Measurements from ENCODE around the gene POLR2I. TPM values are rescaled to one million over a fixed set of nuclear protein-coding genes. Genes with fewer than 3 reads are reported as not detected.
"Not testable (repeated sequence)": the region's sequence is repeated elsewhere in the genome, so short reads cannot be mapped to it uniquely, and the experiment has no call there.

Gene POLR2I
- total RNA-seq, 2 donors from 2014 or later = 22.1 to 32.6 TPM

DNA sequence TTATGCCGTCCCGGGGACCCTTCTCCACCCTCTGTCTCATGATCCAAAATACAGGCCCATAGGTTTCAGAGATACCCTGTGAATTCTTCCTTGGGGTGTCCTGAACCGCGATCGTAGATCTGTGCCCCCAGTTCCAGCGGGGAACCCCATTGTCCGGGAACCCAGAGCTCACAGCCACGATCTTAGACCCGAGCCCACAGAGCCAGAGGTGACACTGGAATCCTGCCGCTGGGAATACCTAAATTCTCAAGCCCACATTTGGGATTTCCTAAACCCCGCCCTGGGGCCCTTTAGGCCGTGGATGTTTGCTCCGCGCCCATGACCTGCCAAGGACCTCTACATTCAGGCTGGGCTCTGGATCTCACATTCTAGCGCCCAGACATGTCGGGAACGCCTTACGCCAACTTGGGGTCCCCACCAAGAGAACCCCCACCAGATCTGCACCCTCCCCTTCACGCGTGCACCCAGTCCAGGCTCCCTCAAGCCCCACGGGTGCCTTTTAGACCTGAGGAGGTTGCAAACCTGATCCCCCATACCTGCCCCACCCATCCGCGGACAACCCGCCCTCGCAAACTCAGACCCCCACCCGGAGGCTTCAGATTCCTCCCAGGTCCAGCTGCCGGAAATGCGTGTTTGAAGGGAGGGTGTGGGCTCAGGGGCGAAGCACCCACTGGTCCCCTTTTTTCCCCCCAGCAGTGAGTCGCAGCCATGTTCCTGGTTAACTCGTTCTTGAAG, 25.8 kb upstream of the POLR2I start:
- peaks cover 27% of the 10 kb centered on the region for H3K36me3 ChIP-seq
- no peak for DNase-seq (ENCODE audit: low spot score)
- H3K4me3 ChIP-seq = peak overlapping the region; percentile 84
- H3K9me3 ChIP-seq = no peaks in the 10 kb centered on the region
- H3K4me1 ChIP-seq (ENCODE audit: control insufficient read depth in 1 of 2, low read depth in 2 of 2) = peaks cover 19 to 34% of the 10 kb centered on the region in 2 donors
- no peak for ATAC-seq (ENCODE audit: insufficient number of reproducible peaks, low FRiP score, low read depth)
- no peaks in the 10 kb centered on the region for H3K27me3 ChIP-seq (replicated peaks; ENCODE audit: insufficient read depth)
- H3K27ac ChIP-seq = peak overlapping the region; percentile 95 to 99
- no peak for TF ChIP-seq CTCF (IDR thresholded peaks at IDR 0.05)

DNA sequence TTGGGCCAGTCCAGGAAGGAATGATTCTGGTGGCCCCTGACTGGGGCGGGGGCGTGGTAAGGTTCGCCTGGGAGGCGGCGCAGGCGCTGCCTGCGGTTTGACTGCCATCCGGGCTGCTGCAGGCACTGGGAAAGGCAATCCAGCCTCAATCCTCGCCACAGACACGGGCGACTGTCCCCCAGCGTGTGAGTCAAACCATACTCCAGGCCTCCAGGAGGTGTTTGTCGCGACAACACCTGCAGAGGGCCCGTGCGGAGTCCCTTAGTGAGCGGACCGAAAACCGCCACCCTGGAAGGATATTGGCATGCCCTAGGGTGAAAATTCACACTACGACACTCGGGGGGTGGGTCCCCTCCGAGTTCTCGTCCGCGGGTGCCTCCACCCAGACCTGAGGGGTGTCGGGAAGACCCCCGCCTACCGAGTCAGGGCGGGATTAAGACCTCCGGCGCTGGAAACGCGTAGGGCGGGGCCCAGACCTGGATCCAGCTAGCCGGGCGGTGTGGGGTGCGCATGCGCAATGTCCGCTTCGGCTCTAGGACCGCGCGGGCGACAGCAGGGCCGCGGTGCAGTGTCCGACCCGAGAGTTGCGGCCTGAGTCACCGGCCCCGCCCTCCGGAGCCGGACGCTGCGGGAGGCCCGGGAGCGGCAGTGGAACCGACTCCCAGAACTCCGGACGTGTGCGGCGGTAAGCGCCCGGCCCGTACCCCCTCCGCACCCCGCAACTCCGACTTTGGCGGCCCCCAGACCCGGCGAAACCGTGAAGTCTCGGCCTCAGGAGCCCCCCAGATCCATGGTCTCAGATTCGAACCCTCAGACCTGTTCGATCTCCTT, 25.0 kb upstream of the POLR2I start, which contains the start of gene CAPNS1:
Gene CAPNS1 (plus strand): TSS at position 594 of the 831 bp plus-strand sequence. CDS start 946 bp downstream, outside the sequence.
- peaks cover 19% of the 10 kb centered on the region for H3K36me3 ChIP-seq
- H3K27ac ChIP-seq = peak within 1 kb of the TSS; percentile 95 to 99
- H3K9me3 ChIP-seq = no peaks in the 10 kb centered on the region
- peak; percentile 67 for ATAC-seq (ENCODE audit: insufficient number of reproducible peaks, low FRiP score, low read depth)
- peak; percentile 19 for TF ChIP-seq CTCF (IDR thresholded peaks at IDR 0.05)
- H3K4me1 ChIP-seq (ENCODE audit: control insufficient read depth in 1 of 2, low read depth in 2 of 2) = peaks cover 19 to 34% of the 10 kb centered on the region in 2 donors
- DNase-seq (ENCODE audit: low spot score) = peak; percentile 85
- H3K4me3 ChIP-seq = peak within 1 kb of the TSS; percentile 84
- H3K27me3 ChIP-seq (replicated peaks; ENCODE audit: insufficient read depth) = no peaks in the 10 kb centered on the region

- H3K27ac ChIP-seq = peak overlapping the region; percentile 95 to 99
- peaks cover 13% of the 10 kb centered on the region for H3K36me3 ChIP-seq
- peak overlapping the region; percentile 84 for H3K4me3 ChIP-seq
- DNase-seq (ENCODE audit: low spot score) (no peak), ATAC-seq (ENCODE audit: insufficient number of reproducible peaks, low FRiP score, low read depth) (no peak)
- H3K27me3 ChIP-seq (replicated peaks; ENCODE audit: insufficient read depth) = no peaks in the 10 kb centered on the region
- no peaks in the 10 kb centered on the region for H3K9me3 ChIP-seq
- H3K4me1 ChIP-seq (ENCODE audit: control insufficient read depth in 1 of 2, low read depth in 2 of 2) = peaks cover 19 to 34% of the 10 kb centered on the region in 2 donors
- no peak for TF ChIP-seq CTCF (IDR thresholded peaks at IDR 0.05)
Measured at GRCh38 chr19:36139120-36139472, 24.4 kb upstream of the POLR2I start.

DNA sequence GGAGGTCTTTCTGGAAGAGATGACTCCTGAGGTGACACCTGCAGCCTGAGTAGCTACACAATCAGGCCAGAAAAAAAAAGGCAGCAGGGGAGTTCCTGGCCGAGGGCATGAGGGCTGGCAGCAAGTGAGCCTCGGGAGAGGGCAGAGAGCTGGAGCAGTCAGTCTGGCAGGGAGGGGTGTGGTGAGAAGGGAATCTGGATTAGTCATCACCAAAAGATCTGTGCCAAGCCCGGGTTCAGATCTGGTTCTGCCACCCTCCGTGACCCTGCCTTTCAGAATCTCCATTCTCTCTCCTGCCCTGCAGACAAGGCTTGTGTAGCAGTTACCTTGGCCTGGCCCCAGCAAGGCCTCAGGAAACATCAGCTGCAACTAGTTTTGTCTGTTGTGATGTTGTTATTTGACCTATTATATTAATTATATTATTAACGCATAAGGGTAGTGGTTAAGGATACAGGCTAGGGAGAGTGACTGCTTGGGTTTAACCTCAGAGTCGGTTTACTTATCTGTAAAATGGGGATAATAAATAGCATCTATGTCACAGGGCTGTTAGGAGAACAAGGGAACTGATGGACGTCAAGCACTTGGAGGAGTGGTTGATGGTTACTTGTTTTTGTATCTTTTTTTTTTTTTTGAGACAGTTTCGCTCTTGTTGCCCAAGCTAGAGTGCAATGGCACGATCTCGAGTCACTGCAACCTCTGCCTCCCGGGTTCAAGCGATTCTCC, 22.4 kb upstream of the POLR2I start:
- peak overlapping the region; percentile 24 for H3K4me3 ChIP-seq
- no peaks in the 10 kb centered on the region for H3K27me3 ChIP-seq (replicated peaks; ENCODE audit: insufficient read depth)
- H3K9me3 ChIP-seq = no peaks in the 10 kb centered on the region
- peak overlapping the region; percentile 88 to 90 for H3K27ac ChIP-seq
- peaks cover 19 to 34% of the 10 kb centered on the region in 2 donors for H3K4me1 ChIP-seq (ENCODE audit: control insufficient read depth in 1 of 2, low read depth in 2 of 2)
- H3K36me3 ChIP-seq = no peaks in the 10 kb centered on the region
- DNase-seq (ENCODE audit: low spot score) (peak; percentile 61), ATAC-seq (ENCODE audit: insufficient number of reproducible peaks, low FRiP score, low read depth) (peak; percentile 71)
- no peak for TF ChIP-seq CTCF (IDR thresholded peaks at IDR 0.05)

DNA sequence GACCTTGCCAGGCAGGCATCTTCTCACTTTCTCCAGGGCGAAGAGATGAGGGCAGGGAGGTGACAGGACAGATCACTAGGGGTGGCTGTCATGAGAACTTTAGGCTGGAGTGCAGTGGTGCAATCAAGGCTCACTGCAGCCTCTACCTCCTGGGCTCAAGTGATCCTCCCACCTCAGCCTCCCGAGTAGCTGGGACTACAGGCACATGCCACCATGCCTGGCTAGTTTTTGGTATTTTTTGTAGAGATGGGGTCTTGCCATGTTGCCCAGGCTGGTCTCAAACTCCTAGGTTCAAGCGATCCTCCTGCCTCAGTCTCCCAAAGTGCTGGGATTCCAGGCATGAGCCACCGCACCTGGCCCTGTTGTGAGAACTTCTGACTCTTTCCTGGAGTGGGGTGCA, 20.2 kb upstream of the POLR2I start:
- ATAC-seq (ENCODE audit: insufficient number of reproducible peaks, low FRiP score, low read depth); H3K4me3 ChIP-seq; H3K36me3 ChIP-seq; H3K27me3 ChIP-seq (replicated peaks; ENCODE audit: insufficient read depth); H3K9me3 ChIP-seq; DNase-seq (ENCODE audit: low spot score): not testable (repeated sequence)
- H3K4me1 ChIP-seq (ENCODE audit: control insufficient read depth in 1 of 2, low read depth in 2 of 2) = peaks cover 13 to 26% of the 10 kb centered on the region in 2 donors
- peak overlapping the region in 1 of 2 donors; percentile 4 for H3K27ac ChIP-seq

DNA sequence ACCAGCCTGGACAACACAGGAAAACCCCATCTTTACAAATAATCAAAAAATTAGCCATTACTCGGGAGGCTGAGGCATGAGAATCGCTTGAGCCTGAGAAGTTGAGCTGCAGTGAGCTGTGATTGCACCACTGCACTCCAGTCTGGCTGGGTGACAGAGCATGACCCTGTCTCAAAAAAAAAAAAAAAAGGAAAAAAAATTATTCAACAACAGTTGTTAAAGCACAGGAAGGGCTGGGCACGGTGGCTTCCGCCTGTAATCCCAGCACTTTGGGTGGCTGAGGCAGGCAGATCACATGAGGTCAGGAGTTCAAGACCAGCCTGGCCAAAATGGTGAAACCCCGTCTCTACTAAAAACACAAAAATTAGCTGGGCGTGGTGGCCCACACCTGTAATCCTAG, 16.5 kb upstream of the POLR2I start:
- not testable (repeated sequence) for H3K27ac ChIP-seq; H3K36me3 ChIP-seq; H3K9me3 ChIP-seq; DNase-seq (ENCODE audit: low spot score); H3K27me3 ChIP-seq (replicated peaks; ENCODE audit: insufficient read depth); ATAC-seq (ENCODE audit: insufficient number of reproducible peaks, low FRiP score, low read depth); H3K4me3 ChIP-seq
- peaks cover 16 to 23% of the 10 kb centered on the region in 2 donors for H3K4me1 ChIP-seq (ENCODE audit: control insufficient read depth in 1 of 2, low read depth in 2 of 2)
